ENCODE data around the gene WWOX.

WWOX gene

DNA sequence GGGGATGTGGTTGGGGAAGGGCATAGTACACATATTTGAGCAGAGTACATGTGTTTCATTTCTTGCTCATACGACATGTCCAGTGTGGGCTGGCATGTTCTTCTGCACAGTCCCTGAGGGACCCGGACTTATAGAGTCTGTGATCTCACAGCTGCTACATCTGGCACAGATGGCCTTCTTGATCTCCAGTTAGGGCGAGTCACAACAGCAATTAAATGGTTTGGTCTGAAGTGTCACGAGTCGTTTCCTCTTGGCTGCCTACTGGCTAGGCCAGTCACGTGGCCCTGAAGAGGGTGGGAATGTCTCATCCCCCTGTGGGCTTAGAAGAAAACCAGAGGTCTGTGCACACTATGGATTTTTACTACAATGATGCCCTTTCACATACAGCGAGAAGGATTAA is 443.6 kb downstream of the WWOX start:
- Mint-ChIP-seq H3K36me3 (ENCODE audit: low read depth) (no peaks in the 10 kb centered on the region), H3K4me1 (ENCODE audit: low read depth) (no peaks in the 10 kb centered on the region), H3K27me3 (ENCODE audit: low read depth) (no peaks in the 10 kb centered on the region), H3K27ac (no peak overlapping the region), H3K9me3 (no peaks in the 10 kb centered on the region), H3K4me3 (no peak overlapping the region)
- no peak for DNase-seq (ENCODE audit: low spot score)

DNA sequence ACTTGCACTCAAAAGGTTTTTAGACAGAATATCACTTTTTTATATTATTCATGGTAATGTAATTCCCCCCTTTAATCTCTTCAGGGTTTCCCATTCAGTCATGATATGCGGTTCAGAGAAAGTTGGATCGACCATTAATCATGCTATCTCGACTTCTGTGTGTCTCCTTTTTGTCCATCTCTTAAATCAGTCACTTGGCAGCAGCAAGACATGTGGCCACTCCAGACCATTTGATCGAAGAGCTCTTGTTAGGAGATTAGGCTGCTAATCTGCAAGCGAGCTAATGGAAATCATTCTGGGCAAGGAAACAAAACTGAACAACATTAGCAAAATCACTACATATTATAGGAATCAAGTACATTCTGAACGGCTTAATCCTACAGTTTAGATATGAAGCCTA is 449.9 kb downstream of the WWOX start:
- no peak overlapping the region for H3K4me3 Mint-ChIP-seq
- H3K4me1 Mint-ChIP-seq (ENCODE audit: low read depth): peaks cover 2% of the 10 kb centered on the region
- H3K27me3 Mint-ChIP-seq (ENCODE audit: low read depth): peaks cover 11% of the 10 kb centered on the region
- no peak for DNase-seq (ENCODE audit: low spot score)
- H3K36me3 Mint-ChIP-seq (ENCODE audit: low read depth): no peaks in the 10 kb centered on the region
- no peak overlapping the region for H3K27ac Mint-ChIP-seq
- H3K9me3 Mint-ChIP-seq: no peaks in the 10 kb centered on the region

- Mint-ChIP-seq H3K27ac (no peak overlapping the region), H3K9me3 (no peaks in the 10 kb centered on the region), H3K36me3 (ENCODE audit: low read depth) (no peaks in the 10 kb centered on the region), H3K4me1 (ENCODE audit: low read depth) (peaks cover 2% of the 10 kb centered on the region), H3K4me3 (no peak overlapping the region), H3K27me3 (ENCODE audit: low read depth) (peaks cover 11% of the 10 kb centered on the region)
- no peak for DNase-seq (ENCODE audit: low spot score)
Measured at GRCh38 chr16:78551487-78552085, 452.1 kb downstream of the WWOX start.

- no peak for DNase-seq (ENCODE audit: low spot score)
- Mint-ChIP-seq H3K4me3 (no peak overlapping the region), H3K4me1 (ENCODE audit: low read depth) (peaks cover 2% of the 10 kb centered on the region), H3K27me3 (ENCODE audit: low read depth) (peaks cover 11% of the 10 kb centered on the region), H3K27ac (no peak overlapping the region), H3K9me3 (no peaks in the 10 kb centered on the region), H3K36me3 (ENCODE audit: low read depth) (no peaks in the 10 kb centered on the region)
Measured at GRCh38 chr16:78552106-78552675, 452.7 kb downstream of the WWOX start.

GRCh38 chr16:78552716-78553115 is 453.3 kb downstream of the WWOX start:
- Mint-ChIP-seq H3K4me1 (ENCODE audit: low read depth) (peaks cover 2% of the 10 kb centered on the region), H3K4me3 (no peak overlapping the region), H3K36me3 (ENCODE audit: low read depth) (no peaks in the 10 kb centered on the region), H3K27ac (no peak overlapping the region), H3K27me3 (ENCODE audit: low read depth) (peaks cover 11% of the 10 kb centered on the region), H3K9me3 (no peaks in the 10 kb centered on the region)
- DNase-seq (ENCODE audit: low spot score): no peak

GRCh38 chr16:78553268-78554039 is 454.0 kb downstream of the WWOX start:
- DNase-seq (ENCODE audit: low spot score): no peak
- Mint-ChIP-seq H3K4me1 (ENCODE audit: low read depth) (peaks cover 2% of the 10 kb centered on the region), H3K9me3 (no peaks in the 10 kb centered on the region), H3K27me3 (ENCODE audit: low read depth) (peaks cover 11% of the 10 kb centered on the region), H3K36me3 (ENCODE audit: low read depth) (no peaks in the 10 kb centered on the region), H3K27ac (no peak overlapping the region), H3K4me3 (no peak overlapping the region)

- no peak overlapping the region for H3K27ac Mint-ChIP-seq
- H3K36me3 Mint-ChIP-seq (ENCODE audit: low read depth): no peaks in the 10 kb centered on the region
- DNase-seq (ENCODE audit: low spot score): no peak
- H3K4me3 Mint-ChIP-seq: no peak overlapping the region
- peaks cover 2% of the 10 kb centered on the region for H3K4me1 Mint-ChIP-seq (ENCODE audit: low read depth)
- peaks cover 4% of the 10 kb centered on the region for H3K27me3 Mint-ChIP-seq (ENCODE audit: low read depth)
- no peaks in the 10 kb centered on the region for H3K9me3 Mint-ChIP-seq
Measured at GRCh38 chr16:78556421-78556820, 457.0 kb downstream of the WWOX start.

- Mint-ChIP-seq H3K36me3 (ENCODE audit: low read depth) (no peaks in the 10 kb centered on the region), H3K27ac (no peak overlapping the region), H3K4me3 (no peak overlapping the region), H3K9me3 (no peaks in the 10 kb centered on the region), H3K4me1 (ENCODE audit: low read depth) (no peaks in the 10 kb centered on the region), H3K27me3 (ENCODE audit: low read depth) (no peaks in the 10 kb centered on the region)
- DNase-seq (ENCODE audit: low spot score): no peak
Measured at GRCh38 chr16:78560997-78561396, 461.5 kb downstream of the WWOX start.

GRCh38 chr16:78562111-78562510 is 462.7 kb downstream of the WWOX start:
- Mint-ChIP-seq H3K27me3 (ENCODE audit: low read depth) (no peaks in the 10 kb centered on the region), H3K9me3 (no peaks in the 10 kb centered on the region), H3K4me3 (no peak overlapping the region), H3K4me1 (ENCODE audit: low read depth) (peaks cover 6% of the 10 kb centered on the region), H3K27ac (no peak overlapping the region), H3K36me3 (ENCODE audit: low read depth) (no peaks in the 10 kb centered on the region)
- no peak for DNase-seq (ENCODE audit: low spot score)

DNA sequence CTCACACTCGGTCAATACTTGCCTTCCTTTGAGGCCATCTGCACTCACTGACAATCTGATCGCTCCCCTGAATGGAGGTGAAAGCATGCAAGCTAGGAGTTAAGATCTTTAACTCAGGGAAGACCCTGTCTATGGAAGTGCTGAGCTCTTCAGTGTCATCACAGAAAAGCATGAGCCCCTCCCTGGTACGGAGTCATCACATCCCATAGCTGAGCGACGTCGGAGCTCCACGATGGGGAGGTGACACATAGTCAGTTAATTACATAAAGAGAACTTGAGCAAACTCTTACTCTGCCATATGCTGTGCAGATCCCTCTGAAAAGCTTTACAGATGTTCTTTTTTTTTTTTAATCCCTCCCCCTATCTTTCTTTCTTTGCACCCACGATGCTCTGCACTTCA is 463.2 kb downstream of the WWOX start:
- H3K9me3 Mint-ChIP-seq: no peaks in the 10 kb centered on the region
- H3K27me3 Mint-ChIP-seq (ENCODE audit: low read depth): no peaks in the 10 kb centered on the region
- no peak overlapping the region for H3K27ac Mint-ChIP-seq
- H3K36me3 Mint-ChIP-seq (ENCODE audit: low read depth): no peaks in the 10 kb centered on the region
- no peak for DNase-seq (ENCODE audit: low spot score)
- H3K4me3 Mint-ChIP-seq: no peak overlapping the region
- peaks cover 6% of the 10 kb centered on the region for H3K4me1 Mint-ChIP-seq (ENCODE audit: low read depth)

DNA sequence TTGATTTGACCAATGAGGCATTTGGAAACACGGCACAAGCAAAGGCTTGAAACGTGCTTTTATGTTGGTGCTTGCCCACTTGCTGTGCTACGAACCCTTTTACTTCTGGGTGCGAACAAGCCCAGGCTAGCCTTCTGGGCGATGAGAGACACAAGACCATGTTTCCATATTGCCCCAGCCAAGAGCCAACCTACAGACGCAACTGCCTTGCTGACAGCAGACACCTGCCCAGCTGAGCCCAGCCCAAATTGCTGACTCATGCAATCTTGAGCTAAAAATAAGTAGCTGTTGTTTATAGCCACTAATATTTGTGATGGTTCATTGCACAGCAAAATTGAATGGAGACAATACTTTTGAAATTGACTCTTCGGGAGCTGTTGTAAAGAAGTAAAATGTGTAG is 464.5 kb downstream of the WWOX start:
- Mint-ChIP-seq H3K4me3 (no peak overlapping the region), H3K27me3 (ENCODE audit: low read depth) (no peaks in the 10 kb centered on the region), H3K27ac (no peak overlapping the region), H3K9me3 (no peaks in the 10 kb centered on the region), H3K36me3 (ENCODE audit: low read depth) (no peaks in the 10 kb centered on the region), H3K4me1 (ENCODE audit: low read depth) (peaks cover 6% of the 10 kb centered on the region)
- no peak for DNase-seq (ENCODE audit: low spot score)

DNA sequence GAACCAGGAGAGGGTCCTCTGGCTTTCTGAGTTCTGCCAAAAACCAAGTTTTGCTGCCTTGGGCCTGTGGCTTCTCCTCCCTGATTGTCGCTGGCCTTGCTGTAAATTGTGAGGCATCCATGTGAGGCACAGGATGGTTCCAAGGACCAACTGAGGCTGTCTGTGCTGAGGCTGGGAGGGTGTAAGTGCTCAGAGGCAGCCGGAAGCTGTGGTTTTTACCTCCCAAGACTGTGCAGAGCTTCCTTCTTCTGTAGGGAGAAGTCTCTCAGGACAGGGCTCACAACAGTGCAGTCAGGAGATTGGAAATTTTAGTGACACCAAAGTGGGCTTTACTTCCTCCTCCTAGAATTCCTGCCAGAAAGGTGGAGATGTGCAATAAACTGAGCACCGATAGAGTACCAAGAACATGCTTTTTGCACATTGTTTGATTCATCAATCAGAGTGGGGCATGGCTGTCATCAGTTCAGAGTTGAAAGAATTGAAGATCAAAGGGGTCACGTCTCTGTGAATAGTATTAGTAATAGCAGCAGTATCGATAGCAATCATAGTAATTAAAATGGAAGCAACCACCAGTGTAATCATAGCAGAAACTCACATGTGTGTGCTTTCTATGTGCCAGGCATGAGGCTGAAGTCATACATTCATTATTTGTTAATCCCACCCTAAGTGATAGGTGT is 467.1 kb downstream of the WWOX start:
- no peak overlapping the region for H3K4me3 Mint-ChIP-seq
- no peaks in the 10 kb centered on the region for H3K27me3 Mint-ChIP-seq (ENCODE audit: low read depth)
- H3K27ac Mint-ChIP-seq: no peak overlapping the region
- H3K36me3 Mint-ChIP-seq (ENCODE audit: low read depth): no peaks in the 10 kb centered on the region
- no peak for DNase-seq (ENCODE audit: low spot score)
- peaks cover 12% of the 10 kb centered on the region for H3K4me1 Mint-ChIP-seq (ENCODE audit: low read depth)
- H3K9me3 Mint-ChIP-seq: no peaks in the 10 kb centered on the region

GRCh38 chr16:78570399-78571141 is 471.1 kb downstream of the WWOX start:
- H3K9me3 Mint-ChIP-seq: no peaks in the 10 kb centered on the region
- peaks cover 12% of the 10 kb centered on the region for H3K4me1 Mint-ChIP-seq (ENCODE audit: low read depth)
- no peaks in the 10 kb centered on the region for H3K36me3 Mint-ChIP-seq (ENCODE audit: low read depth)
- no peak for DNase-seq (ENCODE audit: low spot score)
- no peak overlapping the region for H3K27ac Mint-ChIP-seq
- H3K4me3 Mint-ChIP-seq: no peak overlapping the region
- no peaks in the 10 kb centered on the region for H3K27me3 Mint-ChIP-seq (ENCODE audit: low read depth)

GRCh38 chr16:78571434-78571833 is 472.0 kb downstream of the WWOX start:
- H3K36me3 Mint-ChIP-seq (ENCODE audit: low read depth): no peaks in the 10 kb centered on the region
- H3K4me3 Mint-ChIP-seq: no peak overlapping the region
- DNase-seq (ENCODE audit: low spot score): no peak
- no peak overlapping the region for H3K27ac Mint-ChIP-seq
- H3K9me3 Mint-ChIP-seq: no peaks in the 10 kb centered on the region
- H3K27me3 Mint-ChIP-seq (ENCODE audit: low read depth): no peaks in the 10 kb centered on the region
- H3K4me1 Mint-ChIP-seq (ENCODE audit: low read depth): peaks cover 9% of the 10 kb centered on the region
